ENCODE data around the gene TXNIP.
A peak's percentile ranks its signal among the peaks of the same experiment; 100 is the strongest.

The TXNIP gene

GRCh38 chr1:145977016-145977415 is 19.4 kb downstream of the TXNIP start:
- peaks cover 11% of the 10 kb centered on the region for H3K36me3 Mint-ChIP-seq (ENCODE audit: insufficient read depth)
- no peak overlapping the region for H3K27ac Mint-ChIP-seq
- no peak for ATAC-seq (replicated peaks)

GRCh38 chr1:145975216-145975615 is 21.2 kb downstream of the TXNIP start:
- Mint-ChIP-seq H3K36me3 (ENCODE audit: insufficient read depth) (peaks cover 11% of the 10 kb centered on the region), H3K27ac (peak overlapping the region in 1 of 2 donors; percentile 58)
- ATAC-seq (replicated peaks), result no peak

More at GRCh38 chr1:145977016-145977415, 19.4 kb downstream of the TXNIP start:
- Mint-ChIP-seq H3K9me3 (no peaks in the 10 kb centered on the region), H3K4me3 (no peak overlapping the region), H3K27me3 (no peaks in the 10 kb centered on the region), H3K4me1 (ENCODE audit: low read depth in 2 of 2) (peaks cover 8 to 15% of the 10 kb centered on the region in 2 donors)
- no peak for DNase-seq

DNA sequence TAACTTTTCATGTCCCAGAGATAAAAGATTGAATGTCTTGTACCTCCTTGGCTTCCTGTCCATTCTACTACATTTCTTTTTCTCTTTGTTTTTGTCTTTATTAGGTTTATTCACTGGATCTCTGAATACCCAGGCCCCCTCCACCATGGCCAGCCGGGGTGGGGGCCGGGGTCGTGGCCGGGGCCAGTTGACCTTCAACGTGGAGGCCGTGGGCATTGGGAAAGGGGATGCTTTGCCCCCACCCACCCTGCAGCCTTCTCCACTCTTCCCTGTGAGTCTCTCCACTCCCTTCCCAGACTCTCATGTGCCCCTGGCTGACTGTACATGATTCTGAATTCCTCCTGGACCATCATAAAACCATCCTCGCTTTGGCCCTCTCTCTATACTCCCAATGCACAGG is 21.7 kb downstream of the TXNIP start:
- no peaks in the 10 kb centered on the region for H3K27me3 Mint-ChIP-seq
- peak overlapping the region in 1 of 2 donors; percentile 58 for H3K27ac Mint-ChIP-seq
- no peak overlapping the region for H3K4me3 Mint-ChIP-seq
- no peaks in the 10 kb centered on the region for H3K9me3 Mint-ChIP-seq
- ATAC-seq (replicated peaks) (no peak), DNase-seq (no peak)
- peaks cover 1 to 13% of the 10 kb centered on the region in 2 donors for H3K4me1 Mint-ChIP-seq (ENCODE audit: low read depth in 2 of 2)
- H3K36me3 Mint-ChIP-seq (ENCODE audit: insufficient read depth), result peaks cover 11% of the 10 kb centered on the region

More at GRCh38 chr1:145975216-145975615, 21.2 kb downstream of the TXNIP start:
- DNase-seq, result no peak
- no peaks in the 10 kb centered on the region for H3K9me3 Mint-ChIP-seq
- no peaks in the 10 kb centered on the region for H3K27me3 Mint-ChIP-seq
- H3K4me1 Mint-ChIP-seq (ENCODE audit: low read depth in 2 of 2), result peaks cover 1 to 13% of the 10 kb centered on the region in 2 donors
- no peak overlapping the region for H3K4me3 Mint-ChIP-seq

DNA sequence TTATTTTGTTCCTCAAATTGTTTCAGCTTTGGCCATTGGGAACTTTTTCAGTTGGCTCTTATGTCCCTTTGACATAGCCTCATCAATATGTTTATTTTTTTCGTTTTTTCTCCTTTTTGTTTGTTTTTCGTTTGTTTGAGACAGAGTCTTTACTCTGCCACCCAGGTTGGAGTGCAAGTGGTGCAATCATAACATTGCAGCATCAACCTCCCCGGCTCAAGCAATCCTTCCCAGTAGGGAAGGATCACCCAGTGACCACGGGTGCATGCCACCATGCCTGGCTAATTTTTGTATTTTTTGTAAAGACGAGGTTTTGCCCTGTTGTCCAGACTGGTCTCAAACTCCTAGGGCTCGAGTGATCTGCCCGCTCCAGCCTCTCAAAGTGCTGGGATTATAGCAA is 23.8 kb downstream of the TXNIP start:
- Mint-ChIP-seq H3K27me3 (no peaks in the 10 kb centered on the region), H3K27ac (peak overlapping the region in 1 of 2 donors; percentile 33), H3K4me3 (no peak overlapping the region), H3K9me3 (no peaks in the 10 kb centered on the region), H3K36me3 (ENCODE audit: insufficient read depth) (peaks cover 8% of the 10 kb centered on the region), H3K4me1 (ENCODE audit: low read depth in 2 of 2) (peaks cover 4 to 13% of the 10 kb centered on the region in 2 donors)
- DNase-seq, result no peak
- ATAC-seq (replicated peaks), result no peak

DNA sequence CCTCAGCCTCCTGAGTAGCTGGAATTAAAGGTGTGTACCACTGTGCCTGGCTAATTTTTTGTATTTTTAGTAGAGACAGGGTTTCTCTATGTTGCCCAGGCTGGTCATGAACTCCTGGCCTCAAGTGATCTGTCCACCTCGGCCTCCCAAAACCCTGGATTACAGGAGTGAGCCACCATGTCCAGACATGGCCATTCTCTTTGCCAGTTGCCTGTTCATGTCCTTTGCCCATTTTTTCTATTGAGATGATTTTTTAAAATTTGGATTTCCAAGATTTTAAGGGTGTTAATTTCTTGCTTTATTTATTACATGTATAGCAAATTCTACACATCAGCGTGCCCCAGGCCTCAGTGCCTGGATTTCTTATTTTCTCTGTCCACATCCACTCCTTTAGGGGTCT is 29.1 kb downstream of the TXNIP start:
- ATAC-seq (replicated peaks), result no peak
- DNase-seq, result no peak
- Mint-ChIP-seq H3K4me3 (peak overlapping the region in 1 of 2 donors; percentile 25), H3K4me1 (ENCODE audit: low read depth in 2 of 2) (peaks cover 26 to 29% of the 10 kb centered on the region in 2 donors), H3K27ac (no peak overlapping the region), H3K9me3 (no peaks in the 10 kb centered on the region), H3K27me3 (no peaks in the 10 kb centered on the region), H3K36me3 (ENCODE audit: insufficient read depth) (no peaks in the 10 kb centered on the region)

DNA sequence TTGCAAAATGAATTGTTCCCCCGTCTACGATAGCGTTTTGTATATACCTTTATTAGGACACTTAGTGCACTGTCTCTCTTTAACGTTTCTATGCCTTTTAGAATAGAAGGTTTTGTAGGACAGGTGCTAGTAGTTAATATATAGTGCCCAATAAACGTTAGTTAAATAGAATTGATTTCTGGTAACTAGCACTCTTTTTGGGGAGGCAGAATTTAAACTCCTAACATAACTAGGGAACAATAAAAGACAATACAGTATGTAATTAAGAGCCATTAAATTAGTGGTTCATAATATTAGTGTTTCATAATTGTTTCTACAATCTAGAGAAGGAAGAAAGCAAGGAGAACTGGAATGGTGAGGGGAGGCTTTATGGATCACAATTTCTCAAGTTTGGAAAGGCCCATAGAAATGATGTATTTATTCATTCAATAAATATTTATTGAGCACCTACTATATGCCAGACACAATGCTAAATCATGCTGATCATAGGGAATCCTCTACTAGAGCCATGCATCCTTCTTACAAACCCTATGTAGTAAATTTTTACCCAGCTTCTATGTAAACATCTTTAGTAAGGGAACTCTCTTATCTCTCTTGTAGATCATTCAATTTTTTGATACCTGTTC is 31.1 kb downstream of the TXNIP start:
- no peaks in the 10 kb centered on the region for H3K27me3 Mint-ChIP-seq
- H3K36me3 Mint-ChIP-seq (ENCODE audit: insufficient read depth), result no peaks in the 10 kb centered on the region
- H3K4me3 Mint-ChIP-seq, result peak overlapping the region; percentile 96 to 99
- H3K9me3 Mint-ChIP-seq, result no peaks in the 10 kb centered on the region
- ATAC-seq (replicated peaks) (no peak), DNase-seq (no peak)
- peak overlapping the region; percentile 89 to 93 for H3K27ac Mint-ChIP-seq
- peaks cover 33 to 42% of the 10 kb centered on the region in 2 donors for H3K4me1 Mint-ChIP-seq (ENCODE audit: low read depth in 2 of 2)

DNA sequence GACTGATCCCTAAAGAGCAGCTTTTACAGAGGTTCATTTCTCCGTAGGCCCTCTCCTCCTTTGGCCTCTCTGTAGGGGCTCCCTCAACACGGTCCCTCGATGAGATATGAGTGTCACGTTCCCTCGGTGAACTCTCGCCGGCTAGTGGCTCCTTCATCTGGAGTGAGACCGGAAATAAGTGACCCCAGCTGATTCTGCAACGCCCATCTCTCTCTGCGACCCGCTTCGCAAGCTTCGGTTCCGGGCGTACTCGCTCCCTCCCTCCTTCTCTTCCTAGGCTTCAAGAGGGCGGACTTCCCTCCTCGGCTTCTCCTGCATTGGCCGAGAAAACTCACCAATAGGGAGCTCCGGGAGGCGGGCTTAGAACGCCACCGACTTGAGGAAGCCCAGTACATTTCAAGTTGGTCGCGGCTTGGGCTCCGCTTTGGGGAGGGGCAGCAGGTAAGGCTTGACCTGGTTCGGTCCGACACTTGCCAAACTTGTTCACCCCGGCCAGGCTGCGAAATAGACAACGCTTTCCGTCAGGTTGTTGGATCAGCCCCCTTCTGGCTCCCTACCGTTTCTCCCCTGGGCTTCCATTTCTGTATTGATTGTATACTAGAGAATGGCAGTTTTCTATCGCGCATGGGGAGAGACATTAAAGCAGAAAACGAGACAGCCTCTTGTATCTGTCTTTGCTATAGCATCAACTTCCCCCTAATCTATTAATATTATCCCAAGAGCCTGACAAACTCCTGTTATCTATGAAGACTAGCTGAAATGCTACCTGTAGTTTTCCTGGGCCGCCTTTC is 31.9 kb downstream of the TXNIP start, which contains the start of the genes ANKRD34A and POLR3GL:
Gene ANKRD34A, minus strand, starts transcription at position 248 of the 791 bp plus-strand sequence. CDS start 2,816 bp downstream, outside the sequence.
Gene POLR3GL, plus strand, starts transcription at position 363 of the 791 bp plus-strand sequence. CDS start 10,176 bp downstream, outside the sequence.
- no peaks in the 10 kb centered on the region for H3K36me3 Mint-ChIP-seq (ENCODE audit: insufficient read depth)
- H3K4me1 Mint-ChIP-seq (ENCODE audit: low read depth in 2 of 2), result peaks cover 39 to 45% of the 10 kb centered on the region in 2 donors
- DNase-seq, result peak; percentile 85 to 91 (median 91)
- H3K9me3 Mint-ChIP-seq, result no peaks in the 10 kb centered on the region
- peak within 1 kb of the TSS; percentile 96 to 99 for H3K4me3 Mint-ChIP-seq
- peak; percentile 90 for ATAC-seq (replicated peaks)
- H3K27me3 Mint-ChIP-seq, result no peaks in the 10 kb centered on the region
- H3K27ac Mint-ChIP-seq, result peak within 1 kb of the TSS; percentile 89 to 93

GRCh38 chr1:145963265-145964019 is 32.9 kb downstream of the TXNIP start:
- Mint-ChIP-seq H3K4me1 (ENCODE audit: low read depth in 2 of 2) (peaks cover 50 to 54% of the 10 kb centered on the region in 2 donors), H3K9me3 (no peaks in the 10 kb centered on the region)
- no peak for ATAC-seq (replicated peaks)

DNA sequence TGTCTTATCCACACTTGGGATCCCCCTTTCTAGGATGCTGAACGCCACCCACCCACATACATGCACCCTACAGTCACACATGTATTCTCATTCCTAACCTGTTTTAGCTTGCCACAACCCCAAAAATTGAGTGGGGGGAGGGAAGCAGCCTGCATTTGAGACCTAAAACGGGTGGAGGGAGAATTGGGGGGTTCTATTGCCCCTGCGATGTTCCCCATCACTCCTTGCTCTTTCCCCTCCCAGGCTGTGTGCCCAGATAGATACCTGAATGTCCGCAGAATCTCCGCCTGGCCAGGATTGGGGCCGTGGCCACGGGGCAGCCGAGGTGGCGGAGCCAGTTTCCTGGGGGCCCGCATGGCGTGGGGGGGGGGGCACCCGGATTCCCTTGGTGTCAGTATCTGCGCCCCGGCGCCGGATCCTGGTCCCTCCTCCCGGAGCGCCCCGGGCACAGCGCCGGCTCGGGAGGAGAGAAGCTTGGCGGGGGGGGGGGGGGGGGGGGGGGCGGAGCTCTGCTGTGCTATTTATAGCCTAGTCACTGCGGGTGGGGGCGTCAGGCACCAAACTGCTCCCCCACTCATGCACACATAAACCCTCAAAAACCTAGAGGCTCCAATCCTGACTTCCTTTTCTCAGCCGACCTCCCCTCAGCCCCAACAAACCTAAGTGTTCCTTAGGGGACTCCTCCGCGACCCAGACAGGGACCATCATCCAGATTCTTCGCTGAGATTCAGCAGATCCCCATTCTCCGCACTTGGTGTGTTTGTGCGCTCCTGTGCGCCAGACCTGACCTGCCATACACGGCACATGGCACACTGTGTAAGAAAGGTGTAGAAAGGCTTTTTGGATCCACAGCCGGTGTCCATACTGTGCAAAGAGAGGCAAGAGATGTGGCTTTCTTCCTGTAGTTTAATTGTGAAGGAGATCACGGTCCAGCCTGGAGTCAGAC is 33.9 kb downstream of the TXNIP start:
- DNase-seq (no peak), ATAC-seq (replicated peaks) (no peak)
- H3K4me3 Mint-ChIP-seq, result peak overlapping the region; percentile 96 to 99
- peak overlapping the region; percentile 92 to 93 for H3K27ac Mint-ChIP-seq
- no peaks in the 10 kb centered on the region for H3K27me3 Mint-ChIP-seq
- H3K9me3 Mint-ChIP-seq, result no peaks in the 10 kb centered on the region
- H3K4me1 Mint-ChIP-seq (ENCODE audit: low read depth in 2 of 2), result peaks cover 56 to 57% of the 10 kb centered on the region in 2 donors
- peaks cover 7% of the 10 kb centered on the region for H3K36me3 Mint-ChIP-seq (ENCODE audit: insufficient read depth)

More at GRCh38 chr1:145963265-145964019, 32.9 kb downstream of the TXNIP start:
- H3K27ac Mint-ChIP-seq, result peak overlapping the region; percentile 89 to 93
- no peak for DNase-seq
- peaks cover 2% of the 10 kb centered on the region for H3K36me3 Mint-ChIP-seq (ENCODE audit: insufficient read depth)
- no peaks in the 10 kb centered on the region for H3K27me3 Mint-ChIP-seq
- H3K4me3 Mint-ChIP-seq, result peak overlapping the region; percentile 96 to 99

GRCh38 chr1:145961425-145962156 is 34.8 kb downstream of the TXNIP start:
- Mint-ChIP-seq H3K9me3 (no peaks in the 10 kb centered on the region), H3K27me3 (no peaks in the 10 kb centered on the region), H3K36me3 (ENCODE audit: insufficient read depth) (peaks cover 10% of the 10 kb centered on the region), H3K27ac (peak overlapping the region; percentile 92 to 93), H3K4me3 (peak overlapping the region; percentile 96 to 99), H3K4me1 (ENCODE audit: low read depth in 2 of 2) (peaks cover 63% of the 10 kb centered on the region in 2 donors)
- DNase-seq (peak in 1 of 3 experiments; percentile 30), ATAC-seq (replicated peaks) (no peak)

- Mint-ChIP-seq H3K9me3 (no peaks in the 10 kb centered on the region), H3K4me3 (peak overlapping the region; percentile 96 to 99), H3K36me3 (ENCODE audit: insufficient read depth) (peaks cover 10% of the 10 kb centered on the region), H3K27ac (peak overlapping the region; percentile 92 to 93), H3K4me1 (ENCODE audit: low read depth in 2 of 2) (peaks cover 65 to 66% of the 10 kb centered on the region in 2 donors), H3K27me3 (no peaks in the 10 kb centered on the region)
- DNase-seq (no peak), ATAC-seq (replicated peaks) (no peak)
Measured at GRCh38 chr1:145961109-145961424, 35.3 kb downstream of the TXNIP start.

All from effector memory CD8-positive, alpha-beta T cell (primary cell).